HEK293 (cell line): Measurements from ENCODE around the gene KLHL14.

Source experiments
- PRDM10 ChIP-seq: fragments of 450-650 bp; formaldehyde crosslinking; IDR thresholded peaks from 2 replicates; pipeline ENCODE4 v1.5.1; 2016; ENCODE audit warnings: missing biosample characterization, missing genetic modification characterization
- ZNF302 ChIP-seq: fragments of 450-650 bp; formaldehyde crosslinking; IDR thresholded peaks from 2 replicates; pipeline ENCODE4 v1.5.1; 2016; ENCODE audit warnings: missing biosample characterization, missing genetic modification characterization, low read depth
- ZNF560 ChIP-seq: fragments of 450-650 bp; formaldehyde crosslinking; IDR thresholded peaks from 2 replicates; pipeline ENCODE4 v1.5.1; 2017; ENCODE audit warnings: missing biosample characterization, missing genetic modification characterization, borderline replicate concordance

GRCh38 chr18:32677578-32677977 lies 95.2 kb downstream of the KLHL14 start:
- no peak for TF ChIP-seq ZNF560
- TF ChIP-seq ZNF302 (tag by site-specific recombination), result no peak
- no peak for TF ChIP-seq PRDM10
